Bronchial epithelial cell (primary cell): Measurements from ENCODE around the gene C6orf52. TPM values are rescaled to one million over a fixed set of nuclear protein-coding genes. Genes with fewer than 3 reads are reported as not detected.

Experiments used
- DNase-seq: peaks from one replicate; pipeline ENCODE4 v3.0.0-alpha.2; 2010; ENCODE audit warnings: low read depth
- FAIRE-seq: peaks from 2 replicates; lab custom pipeline; 2011; peaks lifted over from hg19 to GRCh38; lab: Jason Lieb, UNC
- H3K27me3 ChIP-seq: 2 replicates; pipeline ENCODE4 v1.5.1; 2011; ENCODE audit warnings: low read length; ENCODE audit not compliant: control insufficient read depth, insufficient read depth
- H3K36me3 ChIP-seq: 2 replicates; pipeline ENCODE4 v1.5.1; 2011; ENCODE audit warnings: low read length; ENCODE audit not compliant: control insufficient read depth, insufficient read depth
- H3K4me3 ChIP-seq: 2 replicates; pipeline ENCODE4 v1.5.1; 2011; ENCODE audit warnings: mild to moderate bottlenecking, low read depth, low read length, control low read depth
- total RNA-seq: library from RNA; depleted of rRNA; stranded (reverse); fragments of >200 nt; gene quantifications from 2 replicates; pipeline ENCODE4 v1.2.1, GENCODE V29; 2014
- TF ChIP-seq, protein P1 (sequence below): IDR thresholded peaks from 2 replicates; pipeline ENCODE4 v1.5.1; 2011; ENCODE audit warnings: mild to moderate bottlenecking, moderate library complexity, low read length, control low read depth, inconsistent platforms; ENCODE audit not compliant: insufficient read depth, severe bottlenecking

Gene C6orf52
- total RNA-seq, 1 donor from 2014 or later: 2.1 TPM

DNA sequence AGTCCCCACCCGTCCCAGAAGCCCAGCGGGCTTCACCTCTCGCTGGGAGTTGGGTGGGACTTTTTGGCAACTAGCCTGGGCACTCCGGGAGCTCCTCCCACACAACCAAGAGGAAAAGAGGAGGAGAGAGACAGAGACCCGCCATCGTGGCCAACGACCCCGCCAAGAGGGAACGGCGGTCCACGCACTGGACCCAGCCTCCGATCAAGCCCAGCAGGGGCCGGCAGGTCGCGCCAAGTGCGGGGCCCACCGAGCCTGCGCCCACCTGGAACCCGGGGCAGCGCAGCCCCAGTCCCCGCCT lies 25.5 kb upstream of the C6orf52 start:
- no peak for DNase-seq
- peaks cover 3% of the 10 kb centered on the region for H3K36me3 ChIP-seq
- H3K27me3 ChIP-seq: no peaks in the 10 kb centered on the region
- TF ChIP-seq, protein P1, sequence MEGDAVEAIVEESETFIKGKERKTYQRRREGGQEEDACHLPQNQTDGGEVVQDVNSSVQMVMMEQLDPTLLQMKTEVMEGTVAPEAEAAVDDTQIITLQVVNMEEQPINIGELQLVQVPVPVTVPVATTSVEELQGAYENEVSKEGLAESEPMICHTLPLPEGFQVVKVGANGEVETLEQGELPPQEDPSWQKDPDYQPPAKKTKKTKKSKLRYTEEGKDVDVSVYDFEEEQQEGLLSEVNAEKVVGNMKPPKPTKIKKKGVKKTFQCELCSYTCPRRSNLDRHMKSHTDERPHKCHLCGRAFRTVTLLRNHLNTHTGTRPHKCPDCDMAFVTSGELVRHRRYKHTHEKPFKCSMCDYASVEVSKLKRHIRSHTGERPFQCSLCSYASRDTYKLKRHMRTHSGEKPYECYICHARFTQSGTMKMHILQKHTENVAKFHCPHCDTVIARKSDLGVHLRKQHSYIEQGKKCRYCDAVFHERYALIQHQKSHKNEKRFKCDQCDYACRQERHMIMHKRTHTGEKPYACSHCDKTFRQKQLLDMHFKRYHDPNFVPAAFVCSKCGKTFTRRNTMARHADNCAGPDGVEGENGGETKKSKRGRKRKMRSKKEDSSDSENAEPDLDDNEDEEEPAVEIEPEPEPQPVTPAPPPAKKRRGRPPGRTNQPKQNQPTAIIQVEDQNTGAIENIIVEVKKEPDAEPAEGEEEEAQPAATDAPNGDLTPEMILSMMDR: no peak
- FAIRE-seq: no peak
- peak overlapping the region; percentile 35 for H3K4me3 ChIP-seq

DNA sequence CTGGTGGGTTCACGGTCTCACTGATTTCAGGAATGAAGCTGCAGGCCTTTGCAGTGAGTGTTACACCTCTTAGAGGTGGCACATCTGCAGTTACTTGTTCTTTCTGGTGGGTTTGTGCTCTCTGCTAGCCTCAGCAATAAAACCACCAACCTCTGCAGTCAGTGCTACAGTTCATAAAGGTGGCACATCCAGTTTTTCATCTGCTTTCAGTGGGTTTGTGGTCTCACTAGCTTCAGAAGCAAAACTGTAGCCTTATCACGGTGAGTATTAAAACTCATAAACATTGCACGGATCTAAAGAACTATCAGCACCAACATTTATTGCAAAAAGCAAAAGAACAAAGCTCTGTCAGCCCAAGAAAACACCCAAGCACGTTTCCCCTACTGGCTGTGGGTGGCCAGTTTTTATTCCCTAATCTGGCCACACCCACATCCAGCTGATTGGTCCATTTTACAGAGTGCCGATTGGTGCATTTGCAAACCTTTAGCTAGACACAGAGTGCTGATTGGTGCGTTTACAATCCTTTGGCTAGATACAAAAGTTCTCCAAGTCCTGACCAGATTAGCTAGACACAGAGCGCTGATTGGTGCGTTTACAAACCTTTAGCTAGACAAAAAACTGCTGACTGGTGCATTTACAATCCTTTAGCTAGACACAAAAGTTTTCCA lies 25.0 kb upstream of the C6orf52 start:
- DNase-seq: no peak
- TF ChIP-seq, protein P1: no peak

DNA sequence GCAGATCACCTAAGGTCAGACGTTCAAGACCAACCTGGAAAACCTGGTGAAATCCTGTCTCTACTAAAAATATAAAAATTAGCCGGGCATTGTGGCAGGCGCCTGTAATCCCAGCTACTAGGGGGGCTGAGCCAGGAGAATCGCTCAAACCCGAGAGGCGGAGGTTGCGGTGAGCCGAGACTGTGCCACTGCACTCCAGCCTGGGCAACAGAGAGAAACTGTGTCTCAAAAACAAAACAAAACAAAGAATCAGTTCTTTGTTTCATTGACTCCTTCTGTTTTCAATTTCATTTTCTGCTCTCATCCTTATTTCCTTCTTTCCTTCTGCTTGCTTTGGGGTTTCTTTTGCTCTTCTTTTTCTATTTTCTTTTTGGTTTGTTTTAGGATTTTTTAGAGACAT lies 19.5 kb upstream of the C6orf52 start:
- DNase-seq: no peak
- TF ChIP-seq, protein P1: no peak
- Histone ChIP-seq H3K27me3 (no peaks in the 10 kb centered on the region), H3K4me3 (no peak overlapping the region), H3K36me3 (no peaks in the 10 kb centered on the region)
- no peak for FAIRE-seq

More for the DNA sequence above, 25.0 kb upstream of the C6orf52 start:
- no peaks in the 10 kb centered on the region for H3K36me3 ChIP-seq
- H3K4me3 ChIP-seq: peak overlapping the region; percentile 35
- H3K27me3 ChIP-seq: no peaks in the 10 kb centered on the region
- FAIRE-seq: no peak

DNA sequence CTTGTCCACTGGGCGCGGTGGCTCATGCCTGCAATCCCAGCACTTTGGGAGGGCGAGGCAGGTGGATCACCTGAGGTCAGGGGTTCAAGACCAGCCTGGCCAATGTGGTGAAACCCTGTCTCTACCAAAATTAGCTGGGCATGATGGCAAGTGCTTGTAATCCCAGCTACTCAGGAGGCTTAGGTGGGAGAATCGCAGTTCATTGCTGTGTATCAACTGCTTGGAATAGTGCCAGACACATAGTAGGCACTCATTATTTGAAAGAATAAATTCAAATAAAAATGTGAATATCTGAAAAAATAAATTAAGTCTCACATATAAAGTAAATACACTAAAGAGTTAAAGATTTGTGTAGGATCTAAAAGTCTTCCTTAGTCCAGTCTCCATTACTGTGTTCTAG lies 2.2 kb upstream of the C6orf52 start:
- TF ChIP-seq, protein P1: no peak
- Histone ChIP-seq H3K36me3 (peaks cover 5% of the 10 kb centered on the region), H3K4me3 (no peak overlapping the region), H3K27me3 (no peaks in the 10 kb centered on the region)
- DNase-seq (no peak), FAIRE-seq (no peak)

DNA sequence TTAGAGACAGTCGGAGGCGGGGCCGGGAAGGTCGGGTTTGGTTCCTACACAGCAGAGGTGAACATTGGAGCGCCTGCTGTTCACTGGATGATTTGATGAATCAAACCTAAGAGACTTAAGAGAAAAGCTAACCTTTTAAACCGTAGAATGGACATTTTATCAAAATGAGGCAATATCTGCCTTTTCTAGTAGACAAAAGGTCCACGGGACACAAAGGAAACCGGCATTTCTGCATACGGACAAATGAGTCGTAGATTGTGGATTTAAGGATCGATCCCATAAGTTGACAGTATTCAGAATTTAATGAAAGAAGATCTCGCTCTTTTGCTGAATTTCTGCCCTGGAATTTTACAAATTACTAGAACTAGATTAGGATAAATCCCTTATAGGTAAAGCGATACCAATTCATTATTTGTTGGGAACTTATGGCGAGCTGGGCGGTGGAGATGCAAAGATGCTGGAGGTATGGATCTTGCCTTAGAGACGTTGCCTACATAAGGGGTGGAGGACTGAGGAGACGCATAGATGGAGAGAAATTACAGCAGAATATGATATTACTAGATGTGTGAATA lies 756 bp upstream of the C6orf52 start:
- TF ChIP-seq, protein P1: no peak
- Histone ChIP-seq H3K4me3 (peak overlapping the region; percentile 68), H3K36me3 (peaks cover 5% of the 10 kb centered on the region), H3K27me3 (no peaks in the 10 kb centered on the region)
- DNase-seq: no peak
- no peak for FAIRE-seq
